GM19328 (cell line): ENCODE data around the gene SMOC2.

Experiments used
- ATAC-seq: cut with Tn5 transposase; IDR thresholded peaks from one replicate; pipeline ENCODE4 v1.9.1; 2021; ENCODE audit warnings: mild to moderate bottlenecking, moderate library complexity; ENCODE audit not compliant: unreplicated experiment

The SMOC2 gene, protein sequence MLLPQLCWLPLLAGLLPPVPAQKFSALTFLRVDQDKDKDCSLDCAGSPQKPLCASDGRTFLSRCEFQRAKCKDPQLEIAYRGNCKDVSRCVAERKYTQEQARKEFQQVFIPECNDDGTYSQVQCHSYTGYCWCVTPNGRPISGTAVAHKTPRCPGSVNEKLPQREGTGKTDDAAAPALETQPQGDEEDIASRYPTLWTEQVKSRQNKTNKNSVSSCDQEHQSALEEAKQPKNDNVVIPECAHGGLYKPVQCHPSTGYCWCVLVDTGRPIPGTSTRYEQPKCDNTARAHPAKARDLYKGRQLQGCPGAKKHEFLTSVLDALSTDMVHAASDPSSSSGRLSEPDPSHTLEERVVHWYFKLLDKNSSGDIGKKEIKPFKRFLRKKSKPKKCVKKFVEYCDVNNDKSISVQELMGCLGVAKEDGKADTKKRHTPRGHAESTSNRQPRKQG

DNA sequence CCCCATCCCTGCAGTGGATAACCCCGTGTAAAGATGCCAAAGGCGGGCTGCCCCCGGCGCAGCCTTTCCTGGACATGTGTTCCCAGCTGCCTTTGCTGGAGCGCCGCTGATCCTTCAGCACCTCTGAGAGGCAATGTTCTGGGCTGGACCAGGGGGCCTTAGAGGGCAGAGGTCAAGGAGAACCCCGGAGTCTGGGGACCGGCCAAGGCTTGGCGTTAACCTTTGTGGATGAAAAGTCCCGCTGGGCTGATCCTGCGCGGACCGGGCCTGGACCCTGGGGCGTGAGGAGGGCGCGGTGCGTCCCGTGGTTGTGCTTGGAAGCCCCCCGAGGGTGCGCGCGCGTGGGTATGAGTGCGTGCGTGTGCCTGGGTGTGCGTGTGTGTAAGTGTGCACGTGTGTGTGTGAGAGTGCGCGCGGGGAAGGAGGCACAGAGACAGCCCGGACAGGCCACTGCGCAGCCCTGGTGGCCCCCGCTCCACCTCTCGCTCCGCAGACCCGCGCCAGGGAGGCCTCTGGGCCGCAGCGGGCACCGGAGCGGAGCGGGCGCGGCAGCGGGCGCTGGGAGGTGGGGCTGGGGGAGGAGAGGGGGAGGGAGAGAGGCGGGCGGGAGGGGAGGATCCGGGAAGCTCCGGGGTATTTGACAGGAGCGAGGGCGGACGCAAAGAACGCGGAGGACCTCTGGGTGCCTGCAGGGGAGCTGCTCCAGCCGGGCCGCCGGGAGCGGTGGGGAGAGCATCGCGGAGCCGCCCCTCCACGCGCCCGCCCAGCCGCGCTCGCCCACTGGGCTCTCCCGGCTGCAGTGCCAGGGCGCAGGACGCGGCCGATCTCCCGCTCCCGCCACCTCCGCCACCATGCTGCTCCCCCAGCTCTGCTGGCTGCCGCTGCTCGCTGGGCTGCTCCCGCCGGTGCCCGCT is at the start of gene SMOC2:
SMOC2 (plus strand) TSS at position 665 of the 914 bp plus-strand sequence; CDS start at position 852, 187 bp downstream.
- ATAC-seq, result no peak

DNA sequence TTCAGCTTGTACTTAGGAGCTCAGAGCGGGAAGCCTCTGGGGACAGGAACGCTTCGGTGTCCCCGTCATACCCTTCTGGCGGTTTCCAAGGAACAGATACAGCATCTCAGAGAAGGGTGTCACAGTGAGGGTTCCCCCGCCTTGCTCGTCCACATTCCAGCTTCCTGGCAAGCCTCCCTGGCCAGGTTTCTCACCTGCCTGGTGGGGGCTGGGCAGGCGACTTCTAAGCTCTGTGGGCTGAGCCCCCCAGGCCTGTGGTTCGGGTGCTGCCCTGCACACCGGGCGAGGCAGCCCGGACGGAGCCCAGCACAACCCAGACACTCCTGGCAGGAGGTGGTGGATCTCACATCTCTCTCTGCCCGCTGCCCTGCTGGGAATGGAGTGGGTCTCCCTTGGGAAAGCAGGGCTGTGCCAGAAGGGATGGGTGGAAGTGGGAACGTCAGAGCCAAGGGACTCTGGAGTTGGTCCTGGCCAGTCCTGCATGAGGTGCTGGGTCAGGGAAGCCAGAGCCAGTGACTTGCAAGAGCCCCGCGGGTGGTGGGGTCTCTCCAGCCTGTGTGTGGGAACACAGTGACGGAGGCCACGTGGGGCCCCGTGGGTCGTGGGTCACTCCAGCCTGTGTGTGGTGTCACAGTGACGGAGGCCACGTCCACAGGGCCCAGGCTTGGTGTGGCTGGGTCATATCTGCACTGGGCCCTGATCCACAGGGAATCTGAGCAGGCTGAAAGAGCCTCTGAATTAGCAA is 47.7 kb upstream of the SMOC2 start:
- no peak for ATAC-seq

DNA sequence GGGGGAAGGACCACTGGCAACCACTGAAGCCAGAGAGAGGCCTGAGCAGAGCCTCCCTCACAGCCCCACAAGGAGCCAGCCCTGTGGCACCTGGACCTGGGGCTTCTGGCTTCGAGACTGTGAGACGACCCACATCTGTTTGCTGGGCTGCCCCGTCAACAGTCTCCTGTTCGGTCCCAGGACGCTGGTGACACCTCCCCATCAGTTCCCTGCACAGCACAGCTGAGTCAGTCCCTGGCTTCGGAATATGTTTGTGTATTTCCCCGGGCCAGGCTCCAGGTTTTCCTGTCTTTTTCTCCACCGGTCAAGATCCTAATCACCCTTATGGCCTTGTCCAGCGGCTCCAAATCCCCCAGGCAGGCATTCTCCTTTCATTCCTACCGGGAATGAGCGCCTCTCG is 46.4 kb upstream of the SMOC2 start:
- ATAC-seq, result no peak

DNA sequence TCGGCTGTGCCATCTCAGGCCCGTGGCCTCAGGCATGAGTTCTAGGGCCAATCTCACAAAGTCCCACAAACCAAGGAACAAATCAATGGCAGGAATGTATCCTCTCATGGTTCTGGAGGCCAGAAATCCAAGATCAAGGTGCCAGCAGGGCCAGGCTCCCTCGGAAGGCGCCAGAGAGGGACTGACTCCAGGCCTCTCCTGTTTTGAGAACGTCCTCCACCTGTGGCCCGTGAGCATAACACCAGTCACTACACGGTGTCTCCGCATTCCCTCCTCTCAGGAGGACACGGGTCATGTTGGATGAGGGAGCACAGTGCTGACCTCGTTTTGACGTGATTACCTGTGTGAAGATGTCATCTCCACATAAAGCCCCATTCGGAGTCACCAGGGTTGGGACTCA is 45.0 kb upstream of the SMOC2 start:
- no peak for ATAC-seq

GRCh38 chr6:168396561-168396960 is 44.4 kb upstream of the SMOC2 start:
- ATAC-seq, result no peak

GRCh38 chr6:168397012-168397411 is 44.0 kb upstream of the SMOC2 start:
- no peak for ATAC-seq

- no peak for ATAC-seq
Measured at GRCh38 chr6:168400037-168400436, 40.9 kb upstream of the SMOC2 start.

DNA sequence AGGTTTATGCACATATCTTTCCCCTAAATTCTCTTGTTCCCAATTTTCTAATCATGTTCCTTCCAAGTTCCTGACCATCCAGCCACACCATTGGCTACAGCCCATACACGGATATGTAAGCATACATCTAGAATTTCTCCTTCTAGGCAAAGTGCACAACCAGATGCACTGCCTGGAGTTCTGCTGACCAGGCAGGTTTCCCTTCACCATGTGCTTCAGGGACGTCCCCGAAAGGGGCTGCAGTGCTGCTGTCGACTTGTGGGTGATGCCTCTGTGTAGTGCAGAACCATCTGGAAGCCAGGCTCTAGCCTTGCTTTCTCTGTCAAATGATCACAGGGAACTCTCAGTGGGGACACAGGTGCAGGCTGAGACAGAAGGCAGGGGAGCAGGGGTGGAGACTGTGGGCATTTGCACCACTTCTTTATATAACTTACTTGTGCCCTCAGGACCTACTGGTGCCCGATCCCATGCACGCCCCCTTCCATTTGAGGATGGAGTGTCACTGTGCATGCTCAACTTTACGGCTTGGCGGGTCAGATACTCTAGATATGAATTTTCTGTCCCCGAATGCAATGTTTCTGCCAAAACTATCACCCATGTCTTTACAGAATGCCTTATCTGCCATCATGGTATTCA is 37.5 kb upstream of the SMOC2 start:
- no peak for ATAC-seq

- ATAC-seq, result no peak
Measured at GRCh38 chr6:168404560-168404959, 36.4 kb upstream of the SMOC2 start.

DNA sequence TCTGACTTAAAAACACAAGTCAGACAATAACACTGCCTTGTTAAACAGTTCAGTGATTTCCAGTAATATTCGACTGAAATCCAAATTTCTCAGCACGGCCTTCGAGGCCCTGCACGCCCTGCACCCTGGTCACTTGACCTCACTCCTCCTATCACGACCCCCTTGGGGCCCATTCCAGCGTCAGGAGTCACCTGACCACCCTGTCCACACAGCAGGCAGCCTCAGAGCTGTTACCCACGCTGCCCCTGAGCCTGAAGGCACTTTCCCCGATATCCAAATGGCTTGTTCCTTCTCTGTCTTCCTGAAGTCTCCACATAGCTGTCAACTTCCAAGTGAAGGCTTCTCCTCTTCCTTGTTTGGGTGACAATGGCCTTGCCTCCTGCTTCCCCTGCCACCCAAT is 33.1 kb upstream of the SMOC2 start:
- no peak for ATAC-seq

DNA sequence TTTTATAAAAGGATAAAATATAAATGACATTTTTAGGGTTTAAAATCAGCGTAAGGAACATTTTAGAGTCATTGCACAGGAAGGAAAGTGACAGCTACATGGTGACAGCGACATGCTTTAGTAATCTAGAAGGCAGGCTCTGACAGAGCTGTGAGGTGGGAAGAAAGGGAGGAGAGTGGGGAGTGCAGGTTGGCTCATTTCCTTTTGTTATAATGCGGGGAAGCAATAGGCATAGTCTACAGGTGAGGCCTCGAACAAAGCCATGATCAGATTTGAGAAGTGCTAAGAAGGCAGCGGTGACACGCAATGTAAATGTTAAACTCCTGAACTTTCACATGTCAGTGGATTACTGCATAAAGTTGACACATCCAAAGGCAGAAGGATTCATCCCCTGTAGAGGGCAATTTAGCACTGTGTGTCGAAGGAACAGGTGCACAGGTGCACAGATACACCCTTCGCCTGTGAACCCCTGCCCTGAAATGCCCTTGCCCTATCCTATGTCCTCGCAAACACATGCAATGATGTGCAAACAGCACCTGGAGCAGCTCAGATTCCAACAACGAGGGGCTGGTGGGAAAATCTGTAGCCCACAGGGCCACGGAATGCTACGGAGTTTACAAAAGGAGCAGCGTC is 32.4 kb upstream of the SMOC2 start:
- ATAC-seq, result no peak

GRCh38 chr6:168410035-168410434 is 30.9 kb upstream of the SMOC2 start:
- ATAC-seq, result no peak

GRCh38 chr6:168410554-168411011 is 30.4 kb upstream of the SMOC2 start:
- ATAC-seq, result no peak

- ATAC-seq, result no peak
Measured at GRCh38 chr6:168411130-168411529, 29.9 kb upstream of the SMOC2 start.

- ATAC-seq, result no peak
Measured at GRCh38 chr6:168411793-168412192, 29.2 kb upstream of the SMOC2 start.

DNA sequence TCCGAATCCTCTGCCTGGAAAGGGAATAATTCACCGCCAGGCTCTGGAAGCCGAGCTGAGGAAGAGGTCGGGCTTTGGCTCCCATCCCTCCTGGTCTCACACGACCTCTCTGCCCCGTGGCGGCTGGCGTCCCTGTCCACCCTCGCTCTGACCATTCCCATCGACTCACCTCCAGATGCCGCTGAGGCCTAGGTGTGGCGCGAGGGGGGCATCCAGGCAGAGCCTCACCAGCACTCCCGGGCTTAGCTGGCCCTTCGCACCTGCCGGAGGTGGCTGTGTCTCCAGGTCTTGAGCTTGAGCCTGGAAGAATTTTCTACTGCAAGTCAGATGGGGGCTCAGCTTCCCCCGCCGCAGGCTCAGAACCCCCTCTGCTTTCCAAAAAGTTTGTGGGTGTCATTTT is 28.5 kb upstream of the SMOC2 start:
- ATAC-seq, result no peak

DNA sequence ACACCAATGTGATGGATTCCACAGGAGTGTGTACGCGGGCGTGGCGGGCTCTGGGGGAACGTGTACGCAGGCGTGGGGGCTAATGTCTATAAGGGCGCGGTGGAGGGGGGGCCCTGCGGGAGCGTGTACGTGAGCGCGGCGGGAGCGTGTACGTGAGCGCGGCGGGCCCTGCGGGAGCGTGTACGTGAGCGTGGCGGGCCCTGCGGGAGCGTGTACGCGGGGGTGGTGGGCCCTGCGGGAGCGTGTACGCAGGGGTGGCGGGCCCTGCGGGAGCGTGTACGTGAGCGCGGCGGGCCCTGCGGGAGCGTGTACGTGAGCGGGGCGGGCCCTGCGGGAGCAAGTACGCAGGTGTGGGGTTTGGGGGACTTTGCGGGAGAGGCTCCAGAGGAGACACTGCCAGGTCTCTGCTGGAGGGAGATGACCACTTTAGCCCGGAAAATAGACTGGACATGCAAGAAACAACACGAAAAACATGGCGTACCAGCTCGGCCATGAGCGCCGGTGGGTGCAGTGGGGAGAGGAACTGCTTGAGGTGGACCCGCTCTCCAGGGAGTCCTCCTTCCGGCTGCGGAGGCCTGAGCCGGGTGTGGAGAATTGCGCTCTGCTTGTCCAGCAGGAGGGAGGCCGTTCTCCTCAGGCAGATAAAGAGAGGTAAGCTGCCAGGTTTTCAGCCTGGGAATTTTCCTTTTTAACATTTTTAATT is 27.8 kb upstream of the SMOC2 start:
- ATAC-seq, result no peak

DNA sequence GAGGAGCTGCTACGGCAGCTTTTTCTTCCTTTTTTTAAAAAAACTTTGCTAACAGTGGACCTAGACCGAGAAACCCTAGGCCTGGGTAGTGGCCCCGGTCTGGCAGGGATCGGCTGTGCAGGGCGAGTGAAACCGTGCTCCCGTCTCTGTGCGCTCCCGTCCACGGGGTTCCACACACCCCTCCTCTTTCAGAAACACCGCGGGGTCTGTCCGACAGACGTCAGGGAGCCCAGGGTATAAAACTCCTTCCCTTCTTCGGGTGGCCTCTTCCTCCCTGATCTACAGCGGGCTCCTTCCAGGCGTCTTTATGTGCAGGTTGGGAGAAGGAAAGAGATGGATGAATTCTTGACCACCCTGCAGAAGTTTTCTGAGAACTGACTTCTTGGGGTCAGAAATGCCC is 27.1 kb upstream of the SMOC2 start:
- ATAC-seq, result no peak

- ATAC-seq, result no peak
Measured at GRCh38 chr6:168414336-168415097, 26.5 kb upstream of the SMOC2 start.
